ENCODE data around the gene PRICKLE1.

The PRICKLE1 gene

GRCh38 chr12:42428850-42429249 lies 160.7 kb downstream of the PRICKLE1 start:
- H3K4me3 ChIP-seq (ENCODE audit: low read depth, low read length) = no peak overlapping the region
- DNase-seq (ENCODE audit: low read depth) = no peak
- TF ChIP-seq, protein P1, sequence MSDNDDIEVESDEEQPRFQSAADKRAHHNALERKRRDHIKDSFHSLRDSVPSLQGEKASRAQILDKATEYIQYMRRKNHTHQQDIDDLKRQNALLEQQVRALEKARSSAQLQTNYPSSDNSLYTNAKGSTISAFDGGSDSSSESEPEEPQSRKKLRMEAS (IDR thresholded peaks at IDR 0.05; ENCODE audit: low read depth, low read length) = no peak
- TF ChIP-seq POLR2A (IDR thresholded peaks at IDR 0.05; ENCODE audit: extremely low read depth, insufficient read length) (no peak), MYC (IDR thresholded peaks at IDR 0.05; ENCODE audit: low read depth, low read length) (no peak)
- TF ChIP-seq, protein P2, sequence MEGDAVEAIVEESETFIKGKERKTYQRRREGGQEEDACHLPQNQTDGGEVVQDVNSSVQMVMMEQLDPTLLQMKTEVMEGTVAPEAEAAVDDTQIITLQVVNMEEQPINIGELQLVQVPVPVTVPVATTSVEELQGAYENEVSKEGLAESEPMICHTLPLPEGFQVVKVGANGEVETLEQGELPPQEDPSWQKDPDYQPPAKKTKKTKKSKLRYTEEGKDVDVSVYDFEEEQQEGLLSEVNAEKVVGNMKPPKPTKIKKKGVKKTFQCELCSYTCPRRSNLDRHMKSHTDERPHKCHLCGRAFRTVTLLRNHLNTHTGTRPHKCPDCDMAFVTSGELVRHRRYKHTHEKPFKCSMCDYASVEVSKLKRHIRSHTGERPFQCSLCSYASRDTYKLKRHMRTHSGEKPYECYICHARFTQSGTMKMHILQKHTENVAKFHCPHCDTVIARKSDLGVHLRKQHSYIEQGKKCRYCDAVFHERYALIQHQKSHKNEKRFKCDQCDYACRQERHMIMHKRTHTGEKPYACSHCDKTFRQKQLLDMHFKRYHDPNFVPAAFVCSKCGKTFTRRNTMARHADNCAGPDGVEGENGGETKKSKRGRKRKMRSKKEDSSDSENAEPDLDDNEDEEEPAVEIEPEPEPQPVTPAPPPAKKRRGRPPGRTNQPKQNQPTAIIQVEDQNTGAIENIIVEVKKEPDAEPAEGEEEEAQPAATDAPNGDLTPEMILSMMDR (IDR thresholded peaks at IDR 0.05; ENCODE audit: low read depth, low read length) = no peak

- H3K4me3 ChIP-seq (ENCODE audit: low read depth, low read length) = no peak overlapping the region
- peak; percentile 44 for DNase-seq (ENCODE audit: low read depth)
- TF ChIP-seq MYC (IDR thresholded peaks at IDR 0.05; ENCODE audit: low read depth, low read length) (no peak), POLR2A (IDR thresholded peaks at IDR 0.05; ENCODE audit: extremely low read depth, insufficient read length) (no peak)
- TF ChIP-seq, protein P1 (IDR thresholded peaks at IDR 0.05; ENCODE audit: low read depth, low read length) = no peak
- TF ChIP-seq, protein P2 (IDR thresholded peaks at IDR 0.05; ENCODE audit: low read depth, low read length) = no peak
Measured at GRCh38 chr12:42426746-42427145, 162.8 kb downstream of the PRICKLE1 start.

DNA sequence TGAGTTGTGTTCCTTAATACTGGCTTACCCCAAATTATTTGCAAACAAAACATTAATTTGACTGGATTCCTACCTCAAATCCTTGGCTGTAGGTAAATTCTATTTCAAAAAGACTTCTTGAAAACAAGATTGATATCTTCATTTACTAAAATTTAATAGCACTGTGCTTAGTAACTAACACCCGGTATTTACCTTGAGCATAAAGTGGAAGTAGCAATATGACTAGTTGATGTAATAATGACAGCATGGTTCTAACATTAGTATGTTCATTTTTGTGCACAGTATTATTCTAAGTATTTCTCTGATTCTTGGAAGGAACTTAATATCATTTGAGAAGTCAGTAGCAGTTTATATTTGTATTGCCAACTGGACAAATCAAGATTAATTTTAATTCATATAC lies 166.8 kb downstream of the PRICKLE1 start:
- H3K4me3 ChIP-seq (ENCODE audit: low read depth, low read length) = no peak overlapping the region
- TF ChIP-seq, protein P1 (IDR thresholded peaks at IDR 0.05; ENCODE audit: low read depth, low read length) = no peak
- no peak for TF ChIP-seq MYC (IDR thresholded peaks at IDR 0.05; ENCODE audit: low read depth, low read length)
- no peak for DNase-seq (ENCODE audit: low read depth)

DNA sequence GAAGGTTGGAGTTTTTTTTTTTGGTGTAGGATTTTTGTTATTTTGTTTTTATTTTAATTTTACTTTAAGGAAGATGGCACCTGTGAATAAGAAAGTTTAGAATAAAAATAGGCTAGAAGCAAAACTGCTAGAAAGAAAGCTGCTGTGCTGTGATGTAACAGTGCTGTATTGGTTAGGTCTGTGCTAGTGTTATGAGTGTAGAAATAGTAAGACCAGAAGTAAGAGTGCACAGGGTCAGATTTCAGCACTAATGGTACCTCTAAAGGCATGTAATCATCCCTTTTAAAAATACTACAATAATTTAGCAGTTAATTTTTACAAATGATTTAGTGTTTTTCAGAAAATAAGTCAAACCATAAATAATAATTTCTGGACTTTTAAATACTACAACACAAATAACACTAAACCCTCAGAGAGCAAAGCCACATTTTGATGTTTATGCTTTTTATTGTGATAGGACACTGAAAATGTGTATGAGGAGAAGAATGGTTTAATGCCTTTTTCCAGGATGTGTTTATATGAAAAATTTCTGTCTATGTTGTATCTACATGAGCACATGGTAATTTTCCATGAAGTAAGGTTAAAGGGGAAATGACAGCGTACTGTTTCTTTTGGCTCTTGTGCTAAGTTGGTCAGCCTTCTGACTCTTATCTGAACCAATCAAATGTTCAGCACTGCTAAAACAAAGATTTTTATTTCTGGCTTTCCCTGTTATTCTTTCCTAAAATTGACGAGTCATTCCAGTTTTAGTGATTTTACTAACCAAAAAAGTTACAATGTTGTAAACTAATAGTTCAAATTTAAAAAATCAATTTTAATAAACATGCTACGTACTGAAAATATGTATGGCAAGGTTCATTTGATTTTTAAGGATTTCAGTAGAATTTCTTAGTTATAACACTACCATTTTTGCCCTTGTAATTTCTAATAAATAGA lies 167.4 kb downstream of the PRICKLE1 start:
- TF ChIP-seq, protein P2 (IDR thresholded peaks at IDR 0.05; ENCODE audit: low read depth, low read length) = no peak
- TF ChIP-seq, protein P1 (IDR thresholded peaks at IDR 0.05; ENCODE audit: low read depth, low read length) = peak; percentile 52
- peak; percentile 20 for DNase-seq (ENCODE audit: low read depth)
- H3K4me3 ChIP-seq (ENCODE audit: low read depth, low read length) = no peak overlapping the region

DNA sequence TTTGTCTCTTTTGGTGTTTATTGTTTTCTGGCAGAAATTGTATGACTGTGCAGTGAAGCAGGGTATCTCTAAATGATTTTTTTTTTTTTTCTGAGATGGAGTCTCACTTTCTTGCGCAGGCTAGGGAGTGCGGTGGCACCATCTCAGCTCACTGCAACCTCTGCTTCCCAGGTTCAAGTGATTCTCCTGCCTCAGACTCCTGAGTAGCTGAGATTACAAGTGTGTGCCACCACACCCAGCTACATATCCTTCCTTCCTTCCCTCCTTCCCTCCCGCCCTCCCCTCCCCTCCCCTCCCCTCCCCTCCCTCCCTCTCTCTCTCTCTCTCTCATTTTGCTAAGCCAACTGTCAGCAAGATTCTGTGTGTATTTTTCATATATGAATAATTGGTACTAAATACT lies 169.2 kb downstream of the PRICKLE1 start:
- DNase-seq (ENCODE audit: low read depth) = no peak
- no peak overlapping the region for H3K4me3 ChIP-seq (ENCODE audit: low read depth, low read length)
- TF ChIP-seq POLR2A (IDR thresholded peaks at IDR 0.05; ENCODE audit: extremely low read depth, insufficient read length) (no peak), MYC (IDR thresholded peaks at IDR 0.05; ENCODE audit: low read depth, low read length) (no peak)
- TF ChIP-seq, protein P1 (IDR thresholded peaks at IDR 0.05; ENCODE audit: low read depth, low read length) = no peak
- TF ChIP-seq, protein P2 (IDR thresholded peaks at IDR 0.05; ENCODE audit: low read depth, low read length) = no peak

- DNase-seq (ENCODE audit: low read depth) = no peak
- TF ChIP-seq, protein P1 (IDR thresholded peaks at IDR 0.05; ENCODE audit: low read depth, low read length) = no peak
- TF ChIP-seq POLR2A (IDR thresholded peaks at IDR 0.05; ENCODE audit: extremely low read depth, insufficient read length) (no peak), MYC (IDR thresholded peaks at IDR 0.05; ENCODE audit: low read depth, low read length) (no peak)
- TF ChIP-seq, protein P2 (IDR thresholded peaks at IDR 0.05; ENCODE audit: low read depth, low read length) = no peak
Measured at GRCh38 chr12:42410340-42410739, 179.2 kb downstream of the PRICKLE1 start.

More at GRCh38 chr12:42410340-42410739, 179.2 kb downstream of the PRICKLE1 start:
- no peak overlapping the region for H3K4me3 ChIP-seq (ENCODE audit: low read depth, low read length)

Data from NB4 (cell line).